HG03378 (cell line): Measurements from ENCODE around the gene NOL12.
"Not testable (repeated sequence)": the region's sequence is repeated elsewhere in the genome, so short reads cannot be mapped to it uniquely, and the experiment has no call there.

Source experiments
- ATAC-seq: cut with Tn5 transposase; IDR thresholded peaks from one replicate; pipeline ENCODE4 v1.9.1; 2021; ENCODE audit warnings: mild to moderate bottlenecking, moderate library complexity; ENCODE audit not compliant: unreplicated experiment

Gene NOL12, protein sequence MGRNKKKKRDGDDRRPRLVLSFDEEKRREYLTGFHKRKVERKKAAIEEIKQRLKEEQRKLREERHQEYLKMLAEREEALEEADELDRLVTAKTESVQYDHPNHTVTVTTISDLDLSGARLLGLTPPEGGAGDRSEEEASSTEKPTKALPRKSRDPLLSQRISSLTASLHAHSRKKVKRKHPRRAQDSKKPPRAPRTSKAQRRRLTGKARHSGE

GRCh38 chr22:37686002-37686982, at the start of gene NOL12:
NOL12 (plus strand) TSS chr22:37686343; CDS start chr22:37686393, 50 bp downstream.
- no peak for ATAC-seq

DNA sequence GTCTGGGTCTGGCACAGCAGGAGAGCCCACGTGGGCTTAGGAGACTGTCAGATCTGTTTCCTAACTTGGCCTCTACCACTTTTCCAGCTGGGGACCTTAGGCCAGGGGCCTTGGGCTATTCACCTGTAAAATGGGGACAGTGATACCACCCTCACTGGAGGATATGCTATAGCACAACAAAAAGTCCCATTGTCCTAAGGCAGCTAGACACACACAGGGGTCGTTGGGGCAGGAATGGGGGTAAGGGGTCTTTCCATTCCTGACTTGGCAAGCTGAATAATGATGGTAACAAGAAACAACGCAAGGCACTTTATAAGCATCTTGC, 49.2 kb upstream of the NOL12 start:
- ATAC-seq: no peak

DNA sequence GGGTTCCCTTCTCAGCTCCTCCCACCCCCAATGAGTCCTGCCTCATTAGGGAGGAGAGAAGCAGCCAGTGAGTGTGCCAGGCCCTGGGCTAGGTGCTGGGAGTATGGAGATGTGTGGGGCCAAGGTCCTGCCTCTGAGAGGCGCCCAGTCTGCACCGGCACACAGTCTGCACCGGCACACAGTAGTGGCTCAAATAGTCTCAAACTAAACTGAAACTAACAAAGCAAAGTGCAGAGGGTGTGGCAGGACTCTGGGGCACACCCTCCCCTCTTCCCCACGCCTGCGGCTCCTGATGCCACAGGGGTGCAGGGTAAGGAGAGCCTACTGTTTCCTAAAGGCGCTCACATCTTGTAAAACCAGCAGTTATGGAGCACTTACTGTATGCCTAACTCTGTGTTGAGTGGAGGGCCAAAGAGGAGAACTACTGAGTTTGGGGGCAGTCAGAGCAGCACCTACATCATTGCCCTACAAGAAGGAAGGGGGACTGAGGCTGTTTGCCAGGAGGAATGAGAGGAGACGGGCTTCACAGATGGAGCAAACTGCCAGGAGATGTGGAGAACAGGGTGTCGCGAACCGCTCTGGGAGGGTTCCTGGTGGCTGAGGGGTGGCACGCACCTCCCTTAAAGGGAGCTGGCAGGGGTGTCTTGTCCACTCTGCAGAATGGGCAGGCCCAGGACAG, 47.6 kb upstream of the NOL12 start:
- ATAC-seq: no peak

GRCh38 chr22:37639070-37639760, 46.9 kb upstream of the NOL12 start, which contains the start of gene SH3BP1:
SH3BP1 (plus strand) TSS chr22:37639669; CDS start chr22:37639788, 119 bp downstream.
- no peak for ATAC-seq

- ATAC-seq: no peak
Measured at GRCh38 chr22:37639771-37640590, 46.2 kb upstream of the NOL12 start.

DNA sequence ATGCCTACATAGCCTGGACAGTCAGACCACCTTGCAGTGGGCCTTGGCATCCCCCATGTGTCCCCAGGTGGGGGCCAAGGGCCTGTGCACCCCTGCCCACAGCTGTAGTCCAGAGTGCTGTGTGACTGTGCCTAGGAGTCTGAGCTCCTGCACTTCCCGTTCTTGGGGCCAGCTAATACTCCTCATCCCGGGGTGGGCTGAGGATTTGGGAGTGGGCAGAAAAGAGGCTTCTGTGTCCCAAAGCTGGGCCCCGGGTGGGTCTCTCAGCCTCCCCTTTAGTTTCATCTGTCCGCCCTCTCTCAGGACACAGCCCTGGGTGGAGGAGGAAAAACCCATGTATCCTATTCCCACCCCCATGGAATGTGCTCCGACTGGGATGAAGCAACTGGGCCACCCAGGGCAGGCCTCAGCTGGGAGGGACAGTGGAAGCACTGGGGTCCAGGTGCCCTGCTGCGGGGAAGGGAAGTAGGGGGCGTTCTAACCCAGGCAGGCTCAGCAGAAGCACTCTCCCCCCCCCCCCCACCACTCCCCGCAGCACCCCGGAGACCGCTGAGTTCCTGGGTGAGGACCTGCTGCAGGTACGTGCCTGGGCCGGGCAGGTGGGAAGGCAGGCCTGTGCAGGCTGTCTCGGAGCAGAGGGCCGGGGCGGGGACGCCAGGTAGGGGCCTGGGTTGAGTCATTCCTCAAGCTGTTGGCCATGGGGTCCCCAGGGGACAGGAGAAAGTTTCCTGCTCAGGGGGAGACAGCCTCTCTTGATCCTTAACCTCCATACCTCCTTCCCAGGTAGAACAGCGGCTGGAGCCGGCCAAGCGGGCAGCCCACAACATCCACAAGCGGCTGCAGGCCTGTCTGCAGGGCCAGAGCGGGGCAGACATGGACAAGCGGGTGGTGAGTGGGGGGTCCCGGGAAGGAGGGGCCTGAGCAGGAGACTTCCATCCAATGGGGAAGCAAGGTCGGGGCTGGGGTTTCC, 45.3 kb upstream of the NOL12 start:
- no peak for ATAC-seq

DNA sequence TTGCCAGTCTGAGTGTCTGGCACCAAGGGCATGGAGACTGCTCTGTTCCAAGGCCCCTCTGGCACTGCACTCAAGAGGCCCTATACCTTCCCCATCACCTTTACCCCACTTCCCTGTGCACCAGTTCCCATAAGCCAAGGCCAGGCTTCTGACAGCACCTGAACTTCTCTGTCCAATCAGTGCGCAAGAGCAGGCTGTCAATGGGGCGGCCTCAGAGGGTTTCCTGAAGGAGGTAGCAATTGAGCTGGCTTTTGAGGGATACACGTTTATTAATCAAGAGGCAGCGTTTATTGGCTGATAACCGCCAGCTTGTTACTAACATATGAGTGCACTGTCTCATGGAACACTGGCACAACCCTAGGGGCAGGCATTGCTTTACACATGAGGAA, 44.6 kb upstream of the NOL12 start:
- ATAC-seq: no peak

- peak; percentile 51 for ATAC-seq
Measured at GRCh38 chr22:37643225-37643847, 42.8 kb upstream of the NOL12 start.

DNA sequence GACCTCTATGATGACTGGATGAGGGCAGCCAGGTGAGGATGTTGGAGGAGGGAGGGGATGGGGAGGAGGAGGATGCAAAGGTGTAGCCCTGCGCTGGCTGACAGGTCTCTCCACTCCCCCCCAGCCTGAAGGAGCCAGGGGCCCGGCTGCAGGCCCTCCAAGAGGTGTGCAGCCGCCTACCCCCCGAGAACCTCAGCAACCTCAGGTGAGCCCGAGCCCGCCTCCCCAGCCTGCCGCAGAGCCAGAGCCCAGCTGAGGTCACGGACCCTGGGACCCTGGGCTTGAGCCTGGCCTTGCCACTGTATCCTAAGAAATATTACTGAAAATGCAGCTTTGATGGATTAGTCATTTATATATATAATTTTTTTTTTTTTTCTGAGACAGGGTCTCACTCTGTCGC, 38.8 kb upstream of the NOL12 start:
- ATAC-seq: no peak

- no peak for ATAC-seq
Measured at GRCh38 chr22:37647928-37648327, 38.2 kb upstream of the NOL12 start.

DNA sequence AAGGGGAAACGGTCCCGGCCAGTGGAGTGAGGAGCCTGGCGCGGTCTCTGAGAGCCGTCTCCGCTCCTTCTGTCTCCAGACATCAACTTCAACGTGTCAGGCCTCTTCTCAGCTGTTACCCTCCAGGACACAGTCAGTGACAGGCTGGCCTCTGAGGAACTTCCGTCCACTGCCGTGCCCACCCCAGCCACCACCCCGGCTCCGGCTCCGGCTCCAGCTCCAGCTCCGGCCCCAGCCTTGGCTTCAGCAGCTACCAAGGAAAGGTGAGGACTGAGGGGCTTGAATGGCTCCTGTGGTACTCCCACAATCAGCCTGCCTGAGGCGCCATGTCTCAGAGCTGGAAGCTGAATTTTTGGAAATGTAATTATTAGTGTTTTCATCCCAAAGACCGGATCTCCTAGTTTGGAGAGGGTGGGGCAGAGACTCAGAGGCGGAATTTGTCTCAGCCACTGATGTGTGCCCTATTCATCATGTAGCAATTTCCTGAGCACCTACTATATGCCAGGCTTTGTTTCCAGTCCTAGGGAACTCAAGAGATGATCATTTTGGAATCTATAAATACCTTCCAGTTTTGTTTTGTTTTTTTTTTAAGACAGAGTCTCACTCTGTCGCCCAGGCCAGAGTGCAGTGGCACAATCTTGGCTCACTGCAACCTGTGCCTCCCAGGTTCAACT, 35.5 kb upstream of the NOL12 start:
- ATAC-seq: no peak

DNA sequence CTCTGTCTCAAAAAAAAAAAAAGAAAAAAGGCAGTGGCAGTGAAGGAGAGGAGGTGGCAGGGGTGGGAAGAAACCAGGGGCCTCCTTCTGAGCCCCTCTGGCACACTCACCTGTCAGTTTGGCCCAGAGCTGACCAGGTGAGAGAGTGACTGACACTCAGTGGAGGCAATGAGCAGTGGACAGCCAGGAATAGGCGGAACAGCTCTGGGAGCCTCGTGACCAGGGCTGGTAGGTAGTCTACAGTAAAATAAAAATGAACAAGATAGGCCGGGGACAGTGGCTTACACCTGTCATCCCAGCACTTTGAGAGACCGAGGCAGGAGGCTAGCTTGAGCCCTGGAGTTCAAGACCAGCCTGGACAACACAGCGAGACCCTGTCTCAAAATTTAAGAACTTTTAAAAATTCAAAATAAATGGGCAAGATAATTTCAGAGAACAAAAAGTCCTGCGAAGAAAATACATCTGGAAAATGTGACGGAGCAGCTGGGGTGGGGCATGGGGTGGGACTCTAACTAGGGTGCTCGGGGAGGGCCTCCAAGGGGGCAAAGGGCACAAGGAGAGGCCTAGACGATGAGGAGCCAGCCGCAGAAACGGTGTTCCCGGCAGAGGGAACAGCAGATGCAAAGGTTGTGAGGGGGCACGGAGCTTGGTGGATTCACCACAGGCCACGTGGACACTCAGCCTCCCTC, 31.4 kb upstream of the NOL12 start:
- ATAC-seq: no peak

DNA sequence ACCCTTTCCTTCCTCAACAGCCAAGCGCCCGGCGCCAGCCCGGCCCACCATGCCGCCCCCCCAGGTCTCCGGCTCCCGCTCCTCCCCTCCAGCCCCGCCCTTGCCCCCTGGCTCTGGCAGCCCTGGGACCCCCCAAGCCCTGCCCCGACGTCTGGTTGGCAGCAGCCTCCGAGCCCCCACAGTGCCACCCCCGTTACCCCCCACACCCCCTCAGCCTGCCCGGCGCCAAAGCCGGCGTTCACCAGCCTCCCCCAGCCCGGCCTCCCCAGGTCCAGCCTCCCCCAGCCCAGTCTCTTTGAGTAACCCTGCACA, 30.9 kb upstream of the NOL12 start:
- ATAC-seq: no peak

DNA sequence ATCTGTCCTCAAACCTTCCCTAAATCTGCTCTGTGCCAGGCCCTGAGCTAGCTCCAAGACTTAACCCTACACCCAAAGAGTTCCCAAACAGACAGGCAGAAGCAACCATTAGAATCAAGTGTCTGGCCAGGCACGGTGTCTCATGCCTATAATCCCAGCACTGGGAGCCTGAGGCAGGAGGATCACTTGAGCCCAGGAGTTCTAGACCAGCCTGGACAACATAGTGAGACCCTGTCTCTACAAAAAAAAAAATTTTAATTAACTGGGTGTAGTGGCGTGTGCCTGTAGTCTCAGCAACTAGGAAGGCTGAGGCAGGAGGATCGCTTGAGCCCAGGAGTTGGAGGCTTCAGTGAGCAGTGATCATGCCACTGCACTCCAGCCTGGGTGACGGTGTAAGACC, 29.6 kb upstream of the NOL12 start:
- ATAC-seq: not testable (repeated sequence)

GRCh38 chr22:37657590-37658132, 28.5 kb upstream of the NOL12 start:
- ATAC-seq: no peak

DNA sequence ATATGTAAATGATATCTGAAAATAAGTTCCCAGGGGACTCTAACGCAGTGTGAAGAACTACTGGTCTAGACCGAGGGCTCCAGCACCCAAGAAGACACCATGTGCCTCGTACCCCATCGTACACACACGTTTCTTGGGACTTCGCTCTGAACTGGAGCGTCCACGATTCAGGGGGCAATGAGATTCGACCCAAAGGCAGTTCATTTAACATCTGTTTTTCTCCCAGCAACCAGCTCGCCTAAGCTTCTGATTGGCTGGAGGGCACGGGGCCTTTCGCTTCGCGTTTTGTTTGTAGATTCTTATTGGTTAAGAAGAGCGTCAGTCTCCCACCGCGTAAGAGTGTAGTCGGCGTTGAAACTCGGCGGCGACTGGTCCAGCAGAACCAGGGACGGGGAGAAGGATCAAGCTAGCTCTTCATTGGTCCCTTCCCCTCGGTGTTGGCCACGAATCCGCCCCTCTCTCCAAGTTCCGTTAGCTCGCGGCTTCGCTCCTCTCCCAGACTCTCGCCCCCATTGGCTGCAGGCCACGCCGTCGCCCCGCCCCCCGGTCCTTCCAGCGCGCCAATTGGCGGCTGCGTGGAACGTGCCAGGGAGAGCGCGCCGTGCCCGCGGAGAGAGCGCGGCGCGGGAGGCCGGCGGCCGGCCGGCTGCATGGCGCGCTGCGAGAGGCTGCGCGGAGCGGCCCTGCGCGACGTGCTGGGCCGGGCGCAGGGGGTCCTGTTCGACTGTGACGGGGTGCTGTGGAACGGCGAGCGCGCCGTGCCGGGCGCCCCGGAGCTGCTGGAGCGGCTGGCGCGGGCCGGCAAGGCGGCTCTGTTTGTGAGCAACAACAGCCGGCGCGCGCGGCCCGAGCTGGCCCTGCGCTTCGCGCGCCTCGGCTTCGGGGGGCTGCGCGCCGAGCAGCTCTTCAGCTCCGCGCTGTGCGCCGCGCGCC, 27.7 kb upstream of the NOL12 start, which contains the start of gene PDXP:
TSS of gene PDXP (plus strand) at position 591 of the 933 bp plus-strand sequence. CDS start at position 651, 60 bp downstream.
- peak; percentile 74 for ATAC-seq
